WI38 (cell line): ENCODE measurements around the gene CRCP.
"Not testable (repeated sequence)": the region's sequence is repeated elsewhere in the genome, so short reads cannot be mapped to it uniquely, and the experiment has no call there.

ENCODE experiments used
- H3K4me3 ChIP-seq: 2 replicates; pipeline ENCODE4 v1.5.1; 2011; ENCODE audit warnings: low read depth, mild to moderate bottlenecking, control low read depth, low read length
- TF ChIP-seq, protein P1 (sequence below): IDR thresholded peaks from 2 replicates; pipeline ENCODE4 v1.5.1; 2012; ENCODE audit warnings: low read depth, mild to moderate bottlenecking, control low read depth, low read length

Gene CRCP

DNA sequence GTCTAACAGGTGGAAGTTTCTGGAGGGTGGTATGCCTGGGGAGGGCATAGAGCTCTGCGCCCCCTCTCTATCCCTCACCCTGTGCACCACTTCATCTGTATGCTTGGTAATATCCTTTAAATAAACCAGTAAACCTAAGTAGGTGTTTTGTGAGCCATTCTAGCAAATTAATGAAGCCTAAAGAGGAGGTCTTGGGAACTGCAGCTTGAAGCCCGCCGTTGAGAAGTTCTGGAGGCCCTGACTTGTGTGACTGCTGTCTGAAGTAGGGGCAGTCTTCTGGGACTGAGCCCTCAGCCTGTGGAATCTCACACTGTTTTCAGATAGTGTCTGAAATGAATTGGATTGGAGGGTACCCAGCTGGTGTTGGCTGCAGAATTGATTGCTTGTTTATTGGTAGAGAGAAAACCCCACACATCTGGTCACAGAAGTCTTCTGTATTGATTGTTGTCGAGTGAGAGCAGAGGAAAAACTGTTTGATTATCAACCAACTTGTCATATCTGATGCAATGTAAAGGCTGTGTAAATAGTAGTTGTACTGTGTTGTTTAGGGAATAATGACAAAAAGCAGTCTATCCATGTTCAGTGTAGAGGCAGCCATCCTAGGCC lies 4.7 kb downstream of the CRCP start:
- H3K4me3 ChIP-seq = no peak overlapping the region
- TF ChIP-seq, protein P1, sequence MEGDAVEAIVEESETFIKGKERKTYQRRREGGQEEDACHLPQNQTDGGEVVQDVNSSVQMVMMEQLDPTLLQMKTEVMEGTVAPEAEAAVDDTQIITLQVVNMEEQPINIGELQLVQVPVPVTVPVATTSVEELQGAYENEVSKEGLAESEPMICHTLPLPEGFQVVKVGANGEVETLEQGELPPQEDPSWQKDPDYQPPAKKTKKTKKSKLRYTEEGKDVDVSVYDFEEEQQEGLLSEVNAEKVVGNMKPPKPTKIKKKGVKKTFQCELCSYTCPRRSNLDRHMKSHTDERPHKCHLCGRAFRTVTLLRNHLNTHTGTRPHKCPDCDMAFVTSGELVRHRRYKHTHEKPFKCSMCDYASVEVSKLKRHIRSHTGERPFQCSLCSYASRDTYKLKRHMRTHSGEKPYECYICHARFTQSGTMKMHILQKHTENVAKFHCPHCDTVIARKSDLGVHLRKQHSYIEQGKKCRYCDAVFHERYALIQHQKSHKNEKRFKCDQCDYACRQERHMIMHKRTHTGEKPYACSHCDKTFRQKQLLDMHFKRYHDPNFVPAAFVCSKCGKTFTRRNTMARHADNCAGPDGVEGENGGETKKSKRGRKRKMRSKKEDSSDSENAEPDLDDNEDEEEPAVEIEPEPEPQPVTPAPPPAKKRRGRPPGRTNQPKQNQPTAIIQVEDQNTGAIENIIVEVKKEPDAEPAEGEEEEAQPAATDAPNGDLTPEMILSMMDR = no peak

DNA sequence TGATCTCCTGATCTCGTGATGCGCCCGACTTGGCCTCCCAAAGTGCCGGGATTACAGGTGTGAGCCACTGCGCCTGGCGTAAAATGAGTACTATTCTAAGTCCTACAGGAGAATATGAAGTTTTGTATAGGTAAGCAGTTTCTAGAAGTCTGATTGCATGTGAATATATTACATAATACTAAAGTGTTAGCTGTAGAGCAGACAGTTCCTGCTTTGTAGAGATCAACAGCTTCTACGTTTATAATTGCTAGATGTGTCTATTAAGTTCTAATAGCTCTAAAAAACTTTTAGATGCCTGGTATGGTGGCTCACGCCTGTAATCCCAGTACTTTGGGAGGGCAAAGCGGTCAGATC lies 8.5 kb downstream of the CRCP start:
- no peak overlapping the region for H3K4me3 ChIP-seq
- TF ChIP-seq, protein P1 = no peak

DNA sequence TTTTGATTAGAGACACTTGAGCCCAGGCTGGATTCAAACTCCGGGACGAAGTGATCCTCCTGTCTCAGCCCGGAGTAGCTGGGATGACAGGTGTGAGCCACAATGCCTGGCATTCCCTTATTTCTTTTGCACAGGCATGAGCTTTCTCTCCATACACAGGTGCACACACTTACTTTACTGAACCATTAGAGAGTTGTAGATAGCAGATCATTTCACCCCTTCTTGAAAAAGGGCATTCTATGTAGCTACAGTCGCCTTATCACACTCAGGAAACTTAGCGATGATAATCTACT lies 9.9 kb downstream of the CRCP start:
- not testable (repeated sequence) for H3K4me3 ChIP-seq

DNA sequence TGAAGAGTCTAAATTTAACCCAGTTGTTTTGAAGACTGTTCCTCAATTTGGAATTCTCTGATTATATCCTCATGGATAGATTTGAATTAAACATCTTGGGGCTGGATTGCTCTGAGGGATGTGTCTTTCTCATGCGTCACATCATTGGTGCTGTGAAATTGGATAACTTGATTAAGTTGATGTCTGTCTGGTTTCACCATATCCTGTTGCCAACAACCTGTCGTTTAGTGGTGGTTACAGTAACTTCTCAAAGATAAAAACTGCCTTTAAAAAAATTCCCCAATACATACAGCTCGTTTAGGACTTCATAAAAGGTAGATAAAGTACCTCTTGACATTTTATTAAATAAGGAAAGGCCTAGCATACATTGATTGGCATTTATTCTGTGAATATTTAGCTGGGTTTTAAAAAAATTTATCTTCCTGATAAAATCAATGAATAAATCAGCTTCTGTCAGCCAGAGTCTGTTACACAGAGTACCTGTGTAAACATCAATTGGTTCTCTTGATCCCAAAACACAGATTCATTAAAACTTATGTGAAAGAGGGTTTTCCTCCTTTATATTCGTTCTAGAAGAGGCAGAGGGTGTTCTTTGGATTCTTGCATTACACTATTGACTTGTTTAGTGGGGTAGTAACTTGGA lies 10.5 kb downstream of the CRCP start:
- no peak overlapping the region for H3K4me3 ChIP-seq
- TF ChIP-seq, protein P1 = no peak

DNA sequence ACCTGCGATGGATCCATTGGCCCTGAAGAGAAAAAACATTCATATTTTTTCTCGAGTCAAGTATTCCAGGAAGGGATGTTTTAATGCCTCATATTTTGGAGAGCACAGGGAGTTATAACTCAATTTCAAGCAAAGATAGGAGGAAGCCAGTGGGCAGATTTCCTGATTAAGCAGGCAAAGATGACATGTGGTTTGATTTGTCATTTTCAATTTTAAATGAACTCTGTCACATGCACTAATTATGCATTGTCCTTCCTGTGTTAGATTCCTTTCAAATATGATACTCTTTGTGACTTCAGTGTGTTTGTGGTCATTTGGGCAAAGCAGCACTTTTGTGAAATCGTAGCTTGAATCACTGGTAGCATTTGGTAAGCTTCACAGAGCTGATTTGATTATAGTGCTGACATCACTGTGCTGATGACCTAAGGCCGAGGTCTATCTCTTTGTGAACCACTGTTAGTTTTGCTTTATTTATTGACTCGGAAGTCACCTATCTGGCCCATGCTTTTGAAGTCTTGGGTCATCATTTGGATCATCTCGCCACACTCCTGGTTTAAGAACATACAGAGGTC lies 11.2 kb downstream of the CRCP start:
- not testable (repeated sequence) for H3K4me3 ChIP-seq

DNA sequence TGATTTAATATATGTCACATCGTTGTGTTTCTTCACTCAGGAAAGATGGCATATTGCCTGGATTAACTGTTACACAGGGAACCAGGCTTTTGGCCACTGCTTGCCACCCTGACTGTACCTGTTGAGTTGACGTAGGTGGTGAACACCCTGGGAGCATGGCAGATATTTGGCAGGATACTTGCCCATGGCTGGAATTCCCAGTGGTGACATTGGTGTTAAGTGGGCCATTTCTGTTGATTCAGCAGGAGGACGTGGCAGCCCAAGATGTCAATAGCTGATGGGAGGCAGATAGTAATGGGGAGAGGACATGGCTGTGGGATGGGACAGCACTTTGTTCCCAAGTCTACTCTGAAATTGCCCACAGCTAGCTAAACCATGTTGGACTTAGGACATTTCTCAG lies 12.5 kb downstream of the CRCP start:
- not testable (repeated sequence) for H3K4me3 ChIP-seq

DNA sequence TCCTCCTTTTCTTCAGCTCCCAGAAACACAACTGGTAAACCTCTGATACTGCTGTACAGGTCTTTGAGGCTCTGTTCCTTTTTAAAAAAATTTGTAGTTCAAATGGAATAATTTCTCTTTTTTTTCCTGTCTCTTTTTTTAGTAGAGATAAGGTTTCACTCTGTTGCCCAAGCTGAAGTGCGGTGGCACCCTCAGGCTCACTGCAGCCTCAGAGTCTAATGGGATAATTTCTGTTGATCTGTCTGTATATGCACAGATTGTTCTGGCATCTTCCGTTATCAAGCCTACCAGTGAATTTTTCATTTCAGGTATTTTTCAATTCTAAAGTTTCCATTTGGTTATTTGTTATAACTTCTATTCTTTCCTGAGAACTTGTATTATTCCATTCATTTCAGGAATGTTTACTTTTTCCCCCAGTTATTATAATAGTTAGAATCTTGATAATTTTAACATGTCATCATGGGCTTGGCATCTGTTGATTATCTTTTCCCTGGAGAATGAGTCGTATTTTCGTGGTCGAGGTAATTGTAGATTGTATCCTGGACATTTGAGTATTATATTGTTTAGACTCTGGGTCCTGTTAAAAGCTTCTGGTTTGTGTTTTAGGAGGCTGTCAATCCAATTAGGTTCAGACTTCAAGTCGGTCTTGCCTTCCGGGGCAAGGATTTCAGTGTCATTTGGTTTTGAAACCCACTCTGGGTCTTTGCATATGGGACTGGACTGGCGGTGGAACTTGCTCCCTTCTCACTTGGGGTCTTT lies 24.5 kb downstream of the CRCP start:
- TF ChIP-seq, protein P1 = no peak
- H3K4me3 ChIP-seq = no peak overlapping the region

DNA sequence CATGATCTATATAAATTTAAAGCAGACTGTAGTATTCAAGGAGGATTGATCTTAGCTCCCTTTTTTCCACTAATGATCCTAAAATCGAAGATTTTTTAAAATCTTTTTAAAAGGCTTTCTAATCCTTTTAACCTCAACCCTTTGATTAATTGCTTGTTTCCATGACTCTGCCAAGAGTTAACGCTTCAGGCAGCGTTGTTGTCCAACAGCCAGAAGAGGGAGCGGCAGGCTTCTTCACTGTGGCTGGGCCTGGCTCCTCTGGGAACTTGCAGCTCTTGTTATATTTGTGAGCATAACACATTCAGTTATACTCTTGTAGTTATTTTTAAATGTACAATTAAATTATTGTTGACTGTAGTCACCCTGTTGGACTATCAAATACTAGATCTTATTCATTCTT lies 26.3 kb downstream of the CRCP start:
- TF ChIP-seq, protein P1 = peak; percentile 64
- H3K4me3 ChIP-seq = no peak overlapping the region
